H9 (cell line): ENCODE measurements around the gene LIN28B. TPM values are rescaled to one million over a fixed set of nuclear protein-coding genes. Genes with fewer than 3 reads are reported as not detected.

ENCODE experiments used
- DNase-seq: peaks from one replicate; pipeline ENCODE4 v3.0.0-alpha.2; 2017
- H2AFZ ChIP-seq: one replicate; pipeline ENCODE4 v1.6.1; 2013; ENCODE audit warnings: mild to moderate bottlenecking, low read length, control low read depth, moderate library complexity
- H2AK5ac ChIP-seq: 2 replicates; pipeline ENCODE4 v1.6.1; 2013; ENCODE audit warnings: low read length, control low read depth, mixed read lengths; ENCODE audit not compliant: insufficient read length
- H2BK120ac ChIP-seq: one replicate; pipeline ENCODE4 v1.6.1; 2013; ENCODE audit warnings: low read depth, mild to moderate bottlenecking, low read length, control low read depth, inconsistent platforms; ENCODE audit not compliant: poor library complexity, severe bottlenecking
- H2BK12ac ChIP-seq: 2 replicates; pipeline ENCODE4 v1.6.1; 2013; ENCODE audit warnings: low read length, control low read depth, mixed read lengths, low read depth; ENCODE audit not compliant: insufficient read length
- H2BK15ac ChIP-seq: 2 replicates; pipeline ENCODE4 v1.6.1; 2013; ENCODE audit warnings: low read depth, low read length, control low read depth
- H2BK20ac ChIP-seq: one replicate; pipeline ENCODE4 v1.6.1; 2013; ENCODE audit warnings: low read depth, mild to moderate bottlenecking, low read length, control low read depth, inconsistent platforms; ENCODE audit not compliant: poor library complexity, severe bottlenecking
- H2BK5ac ChIP-seq: 2 replicates; pipeline ENCODE4 v1.6.1; 2013; ENCODE audit warnings: low read length, control low read depth, mixed read lengths; ENCODE audit not compliant: insufficient read length
- H3K14ac ChIP-seq: 2 replicates; pipeline ENCODE4 v1.6.1; 2013; ENCODE audit warnings: low read length, control low read depth; ENCODE audit not compliant: insufficient read depth
- H3K18ac ChIP-seq: 2 replicates; pipeline ENCODE4 v1.6.1; 2013; ENCODE audit warnings: low read depth, mild to moderate bottlenecking, mixed read lengths, low read length, control low read depth; ENCODE audit not compliant: insufficient read length
- H3K23ac ChIP-seq: 2 replicates; pipeline ENCODE4 v1.6.1; 2013; ENCODE audit warnings: low read length, control low read depth, mixed read lengths, low read depth; ENCODE audit not compliant: insufficient read length
- H3K23me2 ChIP-seq: 2 replicates; pipeline ENCODE4 v1.6.1; 2013; ENCODE audit warnings: low read depth, mild to moderate bottlenecking, mixed read lengths, low read length, control low read depth; ENCODE audit not compliant: insufficient read length, poor library complexity, severe bottlenecking
- H3K27ac ChIP-seq: 2 replicates; pipeline ENCODE4 v1.5.1; 2013; ENCODE audit warnings: low read length, control low read depth, mixed read lengths, low read depth; ENCODE audit not compliant: insufficient read length
- H3K27me3 ChIP-seq: 2 replicates; pipeline ENCODE4 v1.6.1; 2013; ENCODE audit warnings: low read length, control low read depth, inconsistent platforms; ENCODE audit not compliant: insufficient read depth
- H3K4ac ChIP-seq: 2 replicates; pipeline ENCODE4 v1.6.1; 2013; ENCODE audit warnings: low read depth, mild to moderate bottlenecking, control low read depth, inconsistent platforms, low read length, moderate library complexity
- H3K4me1 ChIP-seq: 2 replicates; pipeline ENCODE4 v1.6.1; 2013; ENCODE audit warnings: low read length, control low read depth, inconsistent platforms; ENCODE audit not compliant: insufficient read depth
- H3K4me2 ChIP-seq: 2 replicates; pipeline ENCODE4 v1.6.1; 2013; ENCODE audit warnings: low read length, control low read depth, mixed read lengths; ENCODE audit not compliant: insufficient read length, insufficient read depth
- H3K56ac ChIP-seq: 2 replicates; pipeline ENCODE4 v1.6.1; 2013; ENCODE audit warnings: low read depth, mild to moderate bottlenecking, mixed read lengths, low read length, control low read depth; ENCODE audit not compliant: insufficient read length
- H3K79me1 ChIP-seq: 2 replicates; pipeline ENCODE4 v1.6.1; 2013; ENCODE audit warnings: low read depth, mild to moderate bottlenecking, moderate library complexity, low read length, control low read depth, inconsistent platforms; ENCODE audit not compliant: insufficient read depth, poor library complexity, severe bottlenecking
- H3K79me2 ChIP-seq: 2 replicates; pipeline ENCODE4 v1.6.1; 2013; ENCODE audit warnings: low read length, control low read depth, inconsistent platforms; ENCODE audit not compliant: insufficient read depth
- H3K9ac ChIP-seq: 2 replicates; pipeline ENCODE4 v1.6.1; 2013; ENCODE audit warnings: low read length, control low read depth, mixed read lengths; ENCODE audit not compliant: insufficient read length; ENCODE audit errors: extremely low read depth
- H3K9me3 ChIP-seq: one replicate; pipeline ENCODE4 v1.6.1; 2013; ENCODE audit warnings: low read depth, low read length, inconsistent platforms; ENCODE audit not compliant: control insufficient read depth
- H3T11ph ChIP-seq: one replicate; pipeline ENCODE4 v1.6.1; 2013; ENCODE audit warnings: mild to moderate bottlenecking, low read length, control low read depth, inconsistent platforms
- H4K20me1 ChIP-seq: one replicate; pipeline ENCODE4 v1.6.1; 2013; ENCODE audit not compliant: control insufficient read depth, insufficient read length, insufficient read depth
- H4K5ac ChIP-seq: 2 replicates; pipeline ENCODE4 v1.6.1; 2013; ENCODE audit warnings: low read depth, mild to moderate bottlenecking, mixed read lengths, low read length, control low read depth; ENCODE audit not compliant: insufficient read length
- H4K8ac ChIP-seq: replicated peaks from 2 replicates; pipeline ENCODE4 v1.6.1; 2013; ENCODE audit warnings: low read length, control low read depth, mixed read lengths, low read depth; ENCODE audit not compliant: insufficient read length
- H4K91ac ChIP-seq: 2 replicates; pipeline ENCODE4 v1.6.1; 2013; ENCODE audit warnings: low read depth, mild to moderate bottlenecking, moderate library complexity, mixed read lengths, low read length, control low read depth; ENCODE audit not compliant: insufficient read length
- H3K27ac Mint-ChIP-seq, 3 experiments: 2 replicates in 2 of 3; 3 replicates in 1 of 3; pipeline ENCODE4 v1.8.0; 2020 to 2021; ENCODE audit warnings: mixed read lengths in 3 of 3, mild to moderate bottlenecking in 1 of 3, moderate library complexity in 1 of 3
- H3K27me3 Mint-ChIP-seq: 2 replicates; pipeline ENCODE4 v1.8.0; 2021; ENCODE audit warnings: low read depth, mild to moderate bottlenecking, moderate library complexity, mixed read lengths
- H3K36me3 Mint-ChIP-seq, 3 experiments: 2 replicates in 2 of 3; 3 replicates in 1 of 3; pipeline ENCODE4 v1.8.0; 2020 to 2021; ENCODE audit warnings: low read depth in 3 of 3, mixed read lengths in 3 of 3; ENCODE audit not compliant: insufficient read depth in 1 of 3
- H3K4me1 Mint-ChIP-seq, 2 experiments: 2 replicates each; pipeline ENCODE4 v1.8.0; 2020; ENCODE audit warnings: mixed read lengths in 2 of 2
- H3K4me3 Mint-ChIP-seq, 2 experiments: 2 replicates in 1 of 2; 3 replicates in 1 of 2; pipeline ENCODE4 v1.8.0; 2020 to 2021; ENCODE audit warnings: mild to moderate bottlenecking in 2 of 2, mixed read lengths in 2 of 2, moderate library complexity in 1 of 2
- H3K9me3 Mint-ChIP-seq, 2 experiments: 2 replicates in 1 of 2; 3 replicates in 1 of 2; pipeline ENCODE4 v1.8.0; 2020; ENCODE audit warnings: mild to moderate bottlenecking in 2 of 2, mixed read lengths in 2 of 2, moderate library complexity in 1 of 2
- CTCF ChIP-seq: fragments of 200-600 bp; sonication (generic); conservative IDR thresholded peaks from 3 replicates; pipeline ENCODE4 v1.8.0; 2021; ENCODE audit warnings: antibody characterized with exemption, mild to moderate bottlenecking
- WGBS: extraction: QIAGEN DNeasy Blood & Tissue Kit; methylation state at CpG from one replicate; pipeline ENCODE4 v1.1.7; 2013; ENCODE audit warnings: missing lambda C conversion rate, low lambda C conversion rate, mixed read lengths; ENCODE audit not compliant: insufficient read length; ENCODE audit errors: extremely low coverage; 5-methylcytosine and 5-hydroxymethylcytosine counted together
- total RNA-seq: library from RNA; stranded (reverse); gene quantifications from 2 replicates; pipeline ENCODE4 v1.2.1, GENCODE V29; 2021

The LIN28B gene
- total RNA-seq, 1 experiment from 2014 or later: 110 TPM

GRCh38 chr6:104995989-104996617 lies 39.2 kb downstream of the LIN28B start:
- H2BK120ac ChIP-seq: no peak overlapping the region
- Mint-ChIP-seq H3K4me1 (peaks cover 1 to 8% of the 10 kb centered on the region in 2 experiments), H3K36me3 (peaks cover 15 to 24% (median 22%) of the 10 kb centered on the region in 3 experiments), H3K9me3 (peaks cover 8 to 16% of the 10 kb centered on the region in 2 experiments), H3K27ac (no peak overlapping the region), H3K27me3 (no peaks in the 10 kb centered on the region), H3K4me3 (no peak overlapping the region)
- no peak overlapping the region for H2AK5ac ChIP-seq
- H2BK15ac ChIP-seq: no peak overlapping the region
- H3K56ac ChIP-seq: no peak overlapping the region
- no peak overlapping the region for H3K14ac ChIP-seq
- no peak overlapping the region for H3K4me2 ChIP-seq
- no peaks in the 10 kb centered on the region for H4K20me1 ChIP-seq
- no peak overlapping the region for H3K4ac ChIP-seq
- H3K18ac ChIP-seq: no peak overlapping the region
- H4K91ac ChIP-seq: no peak overlapping the region
- no peak overlapping the region for H3K23ac ChIP-seq
- H4K8ac ChIP-seq: no peak overlapping the region
- no peaks in the 10 kb centered on the region for H3K27me3 ChIP-seq
- H2AFZ ChIP-seq: no peak overlapping the region
- no peak overlapping the region for H3K9ac ChIP-seq
- no peak overlapping the region for H4K5ac ChIP-seq
- H3K79me2 ChIP-seq: peaks cover 4% of the 10 kb centered on the region; the same call in 1 of the 2 replicates
- H3K9me3 ChIP-seq: no peaks in the 10 kb centered on the region
- H3K79me1 ChIP-seq: peaks cover 17% of the 10 kb centered on the region
- no CpG with 5 or more reads among the region's 2 CpGs for WGBS
- H2BK12ac ChIP-seq: no peak overlapping the region
- no peak overlapping the region for H3K27ac ChIP-seq
- H2BK20ac ChIP-seq: no peak overlapping the region
- no peak for TF ChIP-seq CTCF
- no peak for DNase-seq
- no peaks in the 10 kb centered on the region; the same call in 1 of the 2 replicates for H3K4me1 ChIP-seq
- no peaks in the 10 kb centered on the region for H3K23me2 ChIP-seq
- no peak overlapping the region for H3T11ph ChIP-seq
- no peak overlapping the region for H2BK5ac ChIP-seq
